LNCAP (cell line): ENCODE measurements around the gene TINAG.

Source experiments
- TF ChIP-seq, protein P1 (sequence below): fragments of 450-650 bp; IDR thresholded peaks from 2 replicates; pipeline ENCODE4 v1.5.1; 2017; ENCODE audit warnings: mild to moderate bottlenecking

Gene TINAG

DNA sequence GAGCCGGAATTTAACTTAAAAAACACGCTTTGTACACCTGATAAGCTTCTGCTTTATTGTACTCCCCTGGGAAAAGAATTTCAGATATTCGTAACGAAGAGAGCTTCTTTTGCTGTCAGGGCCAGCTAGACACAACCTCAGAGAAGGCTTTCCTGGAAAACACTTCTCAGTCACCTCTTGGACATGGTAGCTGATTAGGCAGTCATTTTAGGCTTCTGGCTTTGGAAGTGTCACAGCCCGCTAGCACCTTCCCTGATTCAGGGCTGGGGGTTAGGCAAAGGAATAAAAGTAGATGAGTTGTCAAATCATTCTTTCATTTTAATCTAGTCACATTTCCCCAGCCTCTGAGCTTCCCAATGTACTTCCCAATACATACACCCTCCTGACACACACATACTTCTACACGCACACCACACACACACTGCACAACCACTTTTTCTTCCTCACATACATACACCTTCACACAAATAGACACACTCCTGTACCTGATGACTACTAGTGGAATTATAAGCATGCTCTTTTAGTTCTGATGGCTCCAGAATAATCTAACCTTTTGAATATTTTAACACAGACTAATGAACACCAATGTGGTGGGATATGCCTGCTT is 34.9 kb upstream of the TINAG start:
- TF ChIP-seq, protein P1, sequence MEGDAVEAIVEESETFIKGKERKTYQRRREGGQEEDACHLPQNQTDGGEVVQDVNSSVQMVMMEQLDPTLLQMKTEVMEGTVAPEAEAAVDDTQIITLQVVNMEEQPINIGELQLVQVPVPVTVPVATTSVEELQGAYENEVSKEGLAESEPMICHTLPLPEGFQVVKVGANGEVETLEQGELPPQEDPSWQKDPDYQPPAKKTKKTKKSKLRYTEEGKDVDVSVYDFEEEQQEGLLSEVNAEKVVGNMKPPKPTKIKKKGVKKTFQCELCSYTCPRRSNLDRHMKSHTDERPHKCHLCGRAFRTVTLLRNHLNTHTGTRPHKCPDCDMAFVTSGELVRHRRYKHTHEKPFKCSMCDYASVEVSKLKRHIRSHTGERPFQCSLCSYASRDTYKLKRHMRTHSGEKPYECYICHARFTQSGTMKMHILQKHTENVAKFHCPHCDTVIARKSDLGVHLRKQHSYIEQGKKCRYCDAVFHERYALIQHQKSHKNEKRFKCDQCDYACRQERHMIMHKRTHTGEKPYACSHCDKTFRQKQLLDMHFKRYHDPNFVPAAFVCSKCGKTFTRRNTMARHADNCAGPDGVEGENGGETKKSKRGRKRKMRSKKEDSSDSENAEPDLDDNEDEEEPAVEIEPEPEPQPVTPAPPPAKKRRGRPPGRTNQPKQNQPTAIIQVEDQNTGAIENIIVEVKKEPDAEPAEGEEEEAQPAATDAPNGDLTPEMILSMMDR = no peak

DNA sequence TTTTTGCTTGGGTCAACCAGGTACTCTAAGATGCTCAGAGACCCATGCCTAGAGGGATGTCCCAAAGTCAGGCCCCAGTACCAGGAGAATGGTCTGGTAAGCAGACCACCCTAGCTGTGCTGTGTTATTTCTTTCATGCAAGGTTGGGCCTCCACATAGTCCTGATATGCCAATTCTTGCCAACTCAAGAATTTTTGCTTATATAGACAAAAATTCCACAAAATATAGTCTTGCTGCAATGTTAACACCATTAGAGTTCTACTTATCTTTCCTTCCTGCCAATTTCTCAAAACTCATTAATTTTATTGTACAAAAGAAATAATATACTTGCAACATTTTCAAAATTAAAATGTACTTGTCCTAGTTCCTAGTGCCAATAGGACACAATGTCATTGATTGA is 33.9 kb upstream of the TINAG start:
- TF ChIP-seq, protein P1 = no peak

DNA sequence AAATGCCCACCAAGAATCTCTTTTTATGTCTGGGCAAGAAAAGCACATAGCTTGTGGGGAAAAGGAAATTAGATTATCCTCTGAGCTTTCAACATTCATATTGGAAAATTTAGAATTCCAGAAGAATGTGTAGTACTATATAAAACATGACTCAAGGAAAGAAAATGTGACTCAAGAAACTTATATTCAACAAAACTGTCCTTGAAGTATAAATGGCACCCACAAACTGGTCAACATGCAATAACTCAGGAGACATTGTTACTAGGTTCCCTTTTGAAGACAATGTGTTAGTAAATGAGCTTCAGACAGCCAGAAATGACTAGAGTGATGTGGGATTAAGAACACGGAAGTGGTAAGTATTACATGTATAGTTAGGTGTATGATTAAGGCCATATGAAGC is 26.1 kb upstream of the TINAG start:
- TF ChIP-seq, protein P1 = no peak

DNA sequence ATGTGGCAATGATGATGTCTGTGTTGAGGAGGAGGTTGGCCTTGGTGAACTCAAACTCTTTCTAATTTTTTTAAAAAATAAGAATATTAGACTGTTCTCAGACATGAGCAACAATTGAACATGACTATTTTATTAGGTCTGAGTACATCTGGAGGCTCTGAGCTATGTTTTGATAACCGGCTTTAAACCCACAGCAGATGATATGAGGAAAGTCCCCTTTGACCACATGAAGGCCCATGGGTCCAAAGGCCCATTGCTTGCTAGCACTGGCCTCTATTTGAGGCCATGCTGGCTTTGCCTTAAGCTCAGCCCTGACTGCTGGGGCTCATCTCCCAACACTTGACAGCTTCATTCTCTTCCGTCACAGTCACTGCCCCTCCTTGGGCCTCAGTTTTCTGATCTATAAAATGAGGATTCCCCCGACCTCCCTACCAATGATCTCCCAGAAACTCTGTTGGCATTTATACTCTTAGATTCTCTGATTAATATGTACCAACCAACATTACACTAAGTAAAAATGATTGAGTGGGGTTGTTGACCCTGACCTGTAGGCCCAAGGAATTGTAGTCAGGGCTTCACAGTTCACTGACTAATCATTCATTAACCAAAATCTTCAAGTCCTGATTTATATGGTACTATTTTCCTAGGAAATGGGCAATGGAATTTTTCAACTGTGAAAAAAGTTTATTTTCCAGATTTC is 23.9 kb upstream of the TINAG start:
- TF ChIP-seq, protein P1 = no peak

DNA sequence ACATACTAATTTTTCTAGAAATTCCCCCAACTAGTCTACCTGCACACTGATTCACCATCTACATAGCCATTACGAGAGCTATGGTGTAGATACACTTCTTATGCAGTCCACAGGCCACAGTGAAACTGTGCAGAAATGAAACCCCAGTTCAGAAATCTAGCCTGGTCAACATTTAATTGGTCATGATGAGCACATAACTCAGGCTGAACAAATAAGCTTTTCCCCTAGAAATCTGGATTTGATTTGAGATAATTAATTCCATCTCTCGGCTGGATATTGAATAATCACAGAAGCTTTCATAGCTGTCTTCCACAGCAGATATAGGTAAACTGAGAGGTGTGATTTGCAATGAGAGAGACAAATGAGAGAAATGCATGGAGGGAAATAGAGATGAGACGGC is 22.6 kb upstream of the TINAG start:
- TF ChIP-seq, protein P1 = no peak

DNA sequence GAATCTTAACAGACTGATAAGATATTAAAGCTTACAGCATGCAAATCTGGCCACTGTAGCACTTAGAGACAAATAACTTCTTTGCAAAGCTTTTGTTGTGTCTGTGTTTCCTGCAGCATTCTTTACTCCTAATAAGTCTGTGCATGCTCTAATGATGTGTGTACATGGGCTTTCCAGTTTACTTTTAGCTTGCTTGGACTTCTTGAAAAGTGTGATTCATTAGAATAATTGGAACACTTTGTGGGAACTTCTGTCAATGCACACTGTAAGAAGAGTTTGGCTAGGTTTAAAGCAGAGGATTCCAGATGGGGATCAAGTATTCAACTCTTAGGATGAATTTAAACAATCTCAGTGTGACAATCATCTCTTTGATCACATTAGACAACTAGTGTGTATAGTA is 22.1 kb upstream of the TINAG start:
- TF ChIP-seq, protein P1 = no peak

DNA sequence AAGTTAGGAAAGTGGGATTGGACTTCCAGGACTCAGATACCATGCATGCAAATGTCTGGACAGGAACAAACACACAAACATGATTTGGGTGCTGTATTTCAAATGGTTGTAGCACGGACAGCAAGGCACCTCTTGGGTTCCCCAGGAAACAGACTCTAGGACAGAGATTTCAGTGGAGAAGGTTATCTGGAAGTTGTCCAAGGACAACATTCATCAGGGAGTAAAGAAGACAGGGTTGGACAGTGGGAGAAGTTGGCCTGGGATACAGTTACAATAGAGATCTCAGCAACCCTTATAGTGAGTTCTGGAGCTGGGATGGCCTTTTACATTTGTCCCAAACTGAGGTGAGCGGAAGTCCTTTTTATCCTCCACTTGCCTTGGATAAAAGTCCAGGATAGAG is 19.8 kb upstream of the TINAG start:
- TF ChIP-seq, protein P1 = no peak
